ENCODE data around the gene TTC23.

TTC23 gene

GRCh38 chr15:99249270-99249841 lies at the start of gene TTC23:
Gene TTC23, minus strand, starts transcription at chr15:99249581. Its CDS starts 20,869 bp downstream, at chr15:99228712.
- H3K27ac ChIP-seq = peak within 1 kb of the TSS; percentile 96
- TF ChIP-seq CTCF (IDR thresholded peaks at IDR 0.05) (no peak), ZFX (IDR thresholded peaks at IDR 0.05; ENCODE audit: borderline replicate concordance) (no peak)

DNA sequence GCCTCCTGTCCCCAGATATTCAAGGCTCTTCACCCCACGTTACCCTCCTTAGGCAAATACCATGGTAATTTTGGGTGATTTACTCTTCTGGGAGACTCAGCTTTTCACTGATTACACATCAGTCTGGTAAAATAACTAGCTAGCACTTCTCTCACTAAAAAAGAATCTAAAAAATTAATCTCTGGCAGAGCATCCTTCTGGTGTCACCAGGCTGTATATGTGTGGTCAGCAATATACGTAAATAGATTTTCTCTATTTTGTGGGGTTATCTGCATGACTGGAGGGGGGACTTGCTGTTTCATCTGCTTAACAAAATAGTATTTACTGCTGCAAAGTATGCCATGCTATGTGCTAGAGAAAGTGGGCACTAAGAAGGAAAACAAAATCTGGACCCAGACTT lies 47.0 kb upstream of the TTC23 start:
- no peak for TF ChIP-seq CTCF (IDR thresholded peaks at IDR 0.05)
- TF ChIP-seq ZFX (IDR thresholded peaks at IDR 0.05; ENCODE audit: borderline replicate concordance) = no peak
- H3K27ac ChIP-seq = no peak overlapping the region

DNA sequence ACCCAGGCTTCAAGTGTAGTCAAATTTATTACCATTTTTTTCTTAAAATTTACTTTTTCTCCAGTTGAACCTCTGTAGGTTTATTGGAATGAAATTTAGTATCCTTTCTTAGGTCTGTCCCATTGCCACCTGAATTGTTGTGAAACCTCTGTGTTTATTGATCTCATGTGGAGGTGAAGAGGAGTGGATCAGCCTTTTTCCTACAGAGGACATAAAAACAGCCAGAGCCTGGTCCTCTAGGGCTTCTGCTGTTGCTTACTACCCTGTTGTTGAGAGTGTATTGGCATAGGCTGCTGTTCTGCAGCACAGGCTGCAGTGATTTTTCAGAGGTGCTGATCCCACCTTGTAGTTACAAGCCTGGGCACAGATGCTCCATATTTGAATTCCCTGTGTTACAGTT lies 46.5 kb upstream of the TTC23 start:
- TF ChIP-seq ZFX (IDR thresholded peaks at IDR 0.05; ENCODE audit: borderline replicate concordance) (no peak), CTCF (IDR thresholded peaks at IDR 0.05) (no peak)
- no peak overlapping the region for H3K27ac ChIP-seq

- TF ChIP-seq ZFX (IDR thresholded peaks at IDR 0.05; ENCODE audit: borderline replicate concordance) = no peak
- no peak for TF ChIP-seq CTCF (IDR thresholded peaks at IDR 0.05)
- H3K27ac ChIP-seq = no peak overlapping the region
Measured at GRCh38 chr15:99291643-99292042, 42.3 kb upstream of the TTC23 start.

- TF ChIP-seq CTCF (IDR thresholded peaks at IDR 0.05) (no peak), ZFX (IDR thresholded peaks at IDR 0.05; ENCODE audit: borderline replicate concordance) (no peak)
Measured at GRCh38 chr15:99283717-99284116, 34.3 kb upstream of the TTC23 start.

DNA sequence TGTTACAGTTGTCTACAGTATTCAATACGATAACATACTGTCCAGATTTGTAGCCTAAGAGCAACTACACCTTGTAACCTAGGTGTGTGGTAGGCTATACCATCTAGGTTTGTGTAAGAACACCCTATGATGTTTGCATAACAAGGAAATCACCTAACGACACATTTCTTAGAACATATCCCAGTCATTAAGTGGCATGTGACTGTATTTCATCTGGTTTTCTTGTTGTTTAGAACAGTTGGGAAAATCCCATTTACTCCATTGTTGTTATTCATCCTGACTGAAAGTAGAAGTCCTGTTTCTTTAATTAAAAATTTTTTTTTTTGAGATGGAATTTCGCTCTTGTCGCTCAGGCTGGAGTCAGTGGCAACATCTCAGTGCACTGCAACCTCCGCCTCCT lies 33.2 kb upstream of the TTC23 start:
- H3K27ac ChIP-seq = no peak overlapping the region
- TF ChIP-seq ZFX (IDR thresholded peaks at IDR 0.05; ENCODE audit: borderline replicate concordance) = no peak
- no peak for TF ChIP-seq CTCF (IDR thresholded peaks at IDR 0.05)

More at GRCh38 chr15:99283717-99284116, 34.3 kb upstream of the TTC23 start:
- no peak overlapping the region for H3K27ac ChIP-seq

DNA sequence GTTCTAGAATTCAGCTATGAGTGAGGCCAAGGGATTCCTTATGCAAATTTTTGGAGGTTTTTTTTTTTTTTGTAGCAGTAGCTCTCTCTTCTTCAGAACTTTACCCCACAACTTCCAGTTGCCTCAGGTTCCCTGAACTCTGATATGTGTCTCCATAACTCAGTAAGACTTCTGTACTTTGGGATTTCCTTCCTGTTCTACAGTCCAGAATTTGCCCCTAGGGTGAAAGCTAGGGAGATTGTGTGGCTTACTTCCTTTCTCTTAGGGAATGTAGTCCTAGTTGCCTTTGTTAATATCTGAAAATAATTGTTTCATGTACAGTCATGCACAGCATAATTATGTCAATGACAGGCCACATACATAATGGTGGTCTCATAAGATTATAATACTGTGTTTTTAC lies 32.7 kb upstream of the TTC23 start:
- TF ChIP-seq CTCF (IDR thresholded peaks at IDR 0.05) (no peak), ZFX (IDR thresholded peaks at IDR 0.05; ENCODE audit: borderline replicate concordance) (no peak)
- no peak overlapping the region for H3K27ac ChIP-seq
